ENCODE results near the gene HPX. TPM values are rescaled to one million over a fixed set of nuclear protein-coding genes. Genes with fewer than 3 reads are reported as not detected.
A peak's percentile ranks its signal among the peaks of the same experiment; 100 is the strongest.

The HPX gene
- total RNA-seq, 1 donor from 2014 or later, result 1.7 TPM

DNA sequence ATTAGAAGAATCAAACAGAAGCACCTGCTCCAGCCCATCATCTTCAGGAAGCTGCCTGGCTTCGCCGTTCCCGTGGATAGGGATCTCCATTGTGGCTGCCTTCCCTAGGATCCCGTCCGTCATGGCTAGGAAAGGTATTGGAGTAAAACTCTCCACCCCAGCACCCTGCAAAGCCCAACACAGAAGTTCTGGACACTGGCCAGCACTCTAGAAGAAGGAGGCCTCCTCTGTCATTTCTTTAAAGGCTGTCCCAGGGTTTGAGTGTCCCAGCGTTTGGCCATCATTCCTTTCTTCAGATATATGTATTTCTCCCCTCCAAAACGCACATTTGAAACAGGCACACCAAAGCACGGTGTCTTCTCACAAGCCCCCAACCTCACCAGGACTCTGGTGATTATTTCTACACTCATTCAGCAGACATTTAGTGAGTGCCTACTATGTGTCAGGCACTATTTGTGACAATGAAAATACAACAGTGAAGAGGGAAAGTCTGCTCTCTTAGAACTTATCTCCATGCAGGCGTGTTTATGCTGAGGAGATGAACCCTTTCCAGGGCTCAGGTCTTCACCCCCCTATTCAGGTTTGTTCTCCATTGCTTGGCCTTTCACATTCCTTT, 39.6 kb upstream of the HPX start:
- peak overlapping the region; percentile 70 for H3K4me3 ChIP-seq
- DNase-seq (no peak), ATAC-seq (no peak)
- H3K4me1 ChIP-seq, result peaks cover 29% of the 10 kb centered on the region
- peak overlapping the region; percentile 91 for H3K27ac ChIP-seq
- H3K27me3 ChIP-seq (ENCODE audit: low read depth), result no peaks in the 10 kb centered on the region
- H3K9me3 ChIP-seq, result no peaks in the 10 kb centered on the region
- TF ChIP-seq, protein P1, sequence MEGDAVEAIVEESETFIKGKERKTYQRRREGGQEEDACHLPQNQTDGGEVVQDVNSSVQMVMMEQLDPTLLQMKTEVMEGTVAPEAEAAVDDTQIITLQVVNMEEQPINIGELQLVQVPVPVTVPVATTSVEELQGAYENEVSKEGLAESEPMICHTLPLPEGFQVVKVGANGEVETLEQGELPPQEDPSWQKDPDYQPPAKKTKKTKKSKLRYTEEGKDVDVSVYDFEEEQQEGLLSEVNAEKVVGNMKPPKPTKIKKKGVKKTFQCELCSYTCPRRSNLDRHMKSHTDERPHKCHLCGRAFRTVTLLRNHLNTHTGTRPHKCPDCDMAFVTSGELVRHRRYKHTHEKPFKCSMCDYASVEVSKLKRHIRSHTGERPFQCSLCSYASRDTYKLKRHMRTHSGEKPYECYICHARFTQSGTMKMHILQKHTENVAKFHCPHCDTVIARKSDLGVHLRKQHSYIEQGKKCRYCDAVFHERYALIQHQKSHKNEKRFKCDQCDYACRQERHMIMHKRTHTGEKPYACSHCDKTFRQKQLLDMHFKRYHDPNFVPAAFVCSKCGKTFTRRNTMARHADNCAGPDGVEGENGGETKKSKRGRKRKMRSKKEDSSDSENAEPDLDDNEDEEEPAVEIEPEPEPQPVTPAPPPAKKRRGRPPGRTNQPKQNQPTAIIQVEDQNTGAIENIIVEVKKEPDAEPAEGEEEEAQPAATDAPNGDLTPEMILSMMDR (IDR thresholded peaks at IDR 0.05), result no peak
- peaks cover 70% of the 10 kb centered on the region for H3K36me3 ChIP-seq
- intact Hi-C loops (cut with DNase I), result no loop called here

DNA sequence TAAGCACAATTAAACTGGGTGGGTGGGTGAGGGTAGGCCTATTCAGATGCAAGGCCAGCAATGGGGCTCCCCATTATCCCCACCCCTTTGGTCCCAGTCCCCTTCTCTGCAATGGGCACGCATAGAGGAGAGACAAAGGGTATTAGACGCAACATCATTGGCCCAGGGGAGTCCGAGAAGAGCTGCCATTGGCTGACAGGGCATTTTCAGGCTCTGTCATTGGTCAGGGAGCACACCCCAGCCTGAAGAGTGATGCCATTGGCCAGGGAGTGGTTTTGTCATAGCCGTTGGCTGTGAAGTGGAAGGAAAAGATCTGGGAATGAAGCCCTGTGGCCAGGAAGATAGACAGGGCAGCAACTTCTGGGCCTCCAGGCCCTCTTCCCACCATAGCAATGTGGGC, 35.8 kb upstream of the HPX start:
- TF ChIP-seq, protein P1 (IDR thresholded peaks at IDR 0.05), result no peak
- Histone ChIP-seq H3K36me3 (peaks cover 35% of the 10 kb centered on the region), H3K27ac (no peak overlapping the region), H3K4me1 (peaks cover 25% of the 10 kb centered on the region), H3K9me3 (no peaks in the 10 kb centered on the region), H3K27me3 (ENCODE audit: low read depth) (no peaks in the 10 kb centered on the region), H3K4me3 (no peak overlapping the region)
- DNase-seq, result no peak
- intact Hi-C loops (cut with DNase I), result no loop called here
- ATAC-seq, result no peak

DNA sequence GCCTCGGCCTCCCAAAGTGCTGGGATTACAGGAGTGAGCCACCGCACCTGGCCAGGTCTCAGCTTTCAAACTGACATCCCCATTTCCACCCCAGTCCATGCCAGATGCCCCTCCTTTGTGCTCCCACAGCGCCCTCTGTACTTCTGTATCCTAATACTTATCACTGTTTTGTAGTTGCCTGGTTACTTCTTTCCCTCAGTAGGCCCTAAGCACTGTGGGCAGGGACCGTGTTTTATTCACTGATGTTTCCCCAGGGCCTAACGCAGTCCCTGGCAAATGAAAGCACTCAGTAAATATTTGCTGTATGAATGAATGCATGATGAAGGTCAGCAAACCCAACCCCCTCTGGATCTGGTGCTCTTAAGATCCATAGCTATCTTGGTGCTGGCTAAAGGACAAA, 35.1 kb upstream of the HPX start:
- no peak overlapping the region for H3K27ac ChIP-seq

DNA sequence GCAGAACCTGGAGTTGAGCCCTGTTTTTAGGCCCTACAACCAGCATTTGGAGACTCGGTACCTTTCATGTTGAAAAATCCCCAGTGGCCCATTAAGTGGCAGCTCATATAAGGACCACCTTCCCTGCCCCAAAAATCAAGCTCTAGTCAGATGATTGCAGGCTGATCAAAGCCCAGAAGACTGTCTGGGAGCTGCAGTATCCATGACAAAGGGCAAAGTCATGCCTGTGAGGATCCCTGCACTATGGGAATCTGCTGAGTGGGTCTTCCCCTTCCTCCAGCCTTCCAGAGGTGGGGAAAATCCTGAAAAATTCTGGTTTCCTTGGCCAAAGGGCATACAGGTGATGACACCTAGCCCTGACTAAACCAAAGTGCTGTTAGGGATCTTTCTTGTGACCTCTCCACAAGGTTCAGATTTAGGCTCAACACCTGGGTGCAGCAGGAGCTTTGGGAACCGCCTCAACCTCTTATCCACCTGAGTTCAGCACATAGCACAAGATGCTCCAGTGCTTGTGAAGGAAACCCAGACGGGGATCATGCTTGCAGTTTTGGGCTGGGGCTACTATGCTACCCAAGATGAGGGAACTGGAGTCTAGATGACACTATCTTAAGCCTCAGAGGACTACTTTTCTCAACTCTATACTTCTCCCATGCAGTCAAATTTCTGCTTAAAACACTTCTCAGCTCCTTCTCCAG, 34.2 kb upstream of the HPX start:
- H3K27me3 ChIP-seq (ENCODE audit: low read depth), result no peaks in the 10 kb centered on the region
- intact Hi-C loops (cut with DNase I), result no loop called here
- peak overlapping the region; percentile 88 for H3K27ac ChIP-seq
- no peaks in the 10 kb centered on the region for H3K9me3 ChIP-seq
- H3K4me1 ChIP-seq, result peaks cover 17% of the 10 kb centered on the region
- no peak for ATAC-seq
- DNase-seq, result no peak
- H3K4me3 ChIP-seq, result no peak overlapping the region
- peaks cover 35% of the 10 kb centered on the region for H3K36me3 ChIP-seq
- TF ChIP-seq, protein P1 (IDR thresholded peaks at IDR 0.05), result no peak

More for the DNA sequence above, 35.1 kb upstream of the HPX start:
- Histone ChIP-seq H3K36me3 (peaks cover 35% of the 10 kb centered on the region), H3K4me1 (peaks cover 25% of the 10 kb centered on the region), H3K9me3 (no peaks in the 10 kb centered on the region), H3K27me3 (ENCODE audit: low read depth) (no peaks in the 10 kb centered on the region), H3K4me3 (no peak overlapping the region)
- no peak for DNase-seq
- ATAC-seq, result peak in 1 of 2 donors; percentile 2
- intact Hi-C loops (cut with DNase I), result no loop called here
- TF ChIP-seq, protein P1 (IDR thresholded peaks at IDR 0.05), result no peak

DNA sequence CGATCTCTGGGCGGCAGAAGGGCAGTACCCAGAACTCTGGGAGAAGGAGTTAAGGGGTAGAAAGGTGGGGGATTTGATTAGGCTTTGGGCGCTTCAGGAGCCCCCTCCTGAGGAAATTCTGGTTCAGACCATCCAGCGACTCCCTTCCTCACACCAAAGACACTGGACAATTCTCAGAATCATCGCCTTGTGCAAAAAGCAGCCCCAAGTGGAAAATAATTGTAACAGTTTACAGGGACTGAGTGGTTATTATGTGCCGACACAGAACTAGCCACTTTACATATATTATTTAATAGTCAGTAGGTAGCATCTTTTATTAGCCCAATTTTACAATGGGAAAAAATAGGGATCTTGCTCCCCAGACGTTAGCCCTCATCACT, 33.6 kb upstream of the HPX start:
- TF ChIP-seq, protein P1 (IDR thresholded peaks at IDR 0.05), result no peak
- DNase-seq (no peak), ATAC-seq (no peak)
- H3K4me3 ChIP-seq, result peak overlapping the region; percentile 85
- peaks cover 30% of the 10 kb centered on the region for H3K36me3 ChIP-seq
- peaks cover 15% of the 10 kb centered on the region for H3K4me1 ChIP-seq
- intact Hi-C loops (cut with DNase I), result no loop called here
- H3K27me3 ChIP-seq (ENCODE audit: low read depth), result no peaks in the 10 kb centered on the region
- H3K27ac ChIP-seq, result peak overlapping the region; percentile 88
- no peaks in the 10 kb centered on the region for H3K9me3 ChIP-seq

All from lower lobe of right lung (tissue), 2 donors.